ENCODE data around the gene RPL5. TPM values are rescaled to one million over a fixed set of nuclear protein-coding genes. Genes with fewer than 3 reads are reported as not detected.

The RPL5 gene
- total and polyA plus RNA-seq, 2 of the 4 experiments (the other 2 are of a cell fraction) = 1,406 to 1,679 TPM

DNA sequence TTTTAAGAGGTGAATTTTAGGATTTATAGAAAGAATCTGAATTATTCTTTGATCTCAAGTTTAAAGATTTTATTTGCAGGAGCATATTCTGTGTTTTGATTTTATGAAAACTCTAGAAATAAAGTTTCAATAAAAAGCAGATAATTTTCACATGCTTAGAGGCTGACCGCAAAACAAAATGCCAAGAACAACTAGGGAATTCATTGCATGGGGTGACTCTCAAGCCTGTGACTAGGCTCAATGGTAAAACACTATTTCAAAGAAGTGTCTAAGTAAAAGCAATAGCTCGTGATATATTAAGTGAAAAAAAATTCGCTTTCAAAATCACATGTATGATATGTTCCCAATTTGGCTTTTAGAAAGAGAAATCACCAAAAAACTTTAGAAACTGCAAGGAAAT lies 49.6 kb downstream of the RPL5 start:
- Histone ChIP-seq H2AK5ac (ENCODE audit: low read depth, low read length) (no peak overlapping the region), H2BK5ac (ENCODE audit: low read depth, low read length, poor library complexity, severe bottlenecking) (no peak overlapping the region), H2BK15ac (ENCODE audit: low read depth, low read length) (no peak overlapping the region), H3K27me3 (ENCODE audit: control insufficient read depth, insufficient read depth, low read length) (no peaks in the 10 kb centered on the region), H3K4ac (ENCODE audit: low read depth, low read length) (no peak overlapping the region), H3K27ac (ENCODE audit: insufficient read depth, low read length) (no peak overlapping the region), H2AK9ac (replicated peaks; ENCODE audit: low read depth, low read length, poor library complexity) (no peak overlapping the region), H3K9me1 (ENCODE audit: insufficient read depth, low read length) (peaks cover 4% of the 10 kb centered on the region; the same call in 1 of the 2 replicates), H2BK120ac (ENCODE audit: low read depth, low read length) (no peak overlapping the region), H3K56ac (ENCODE audit: extremely low read depth, insufficient read depth, low read length) (no peak overlapping the region), H2BK20ac (ENCODE audit: low read depth, low read length) (no peak overlapping the region), H3K4me3 (ENCODE audit: insufficient read depth, low read depth, low read length) (no peak overlapping the region), H4K20me1 (ENCODE audit: insufficient read depth, low read length) (0 out of 2 replicates have a peak, but pooled peaks cover 3% of the 10 kb centered on the region), H3K23ac (ENCODE audit: low read depth, low read length) (no peak overlapping the region), H3K79me1 (ENCODE audit: low read depth in 1 of 2, low read length in 2 of 2) (peaks cover 0 to 7% of the 10 kb centered on the region in 2 experiments; a peak in 2 of 4 replicates), H3K14ac (replicated peaks; ENCODE audit: low read depth, low read length) (no peak overlapping the region), H4K91ac (ENCODE audit: insufficient read depth, low read depth, low read length) (no peak overlapping the region), H3K4me2 (ENCODE audit: low read depth, low read length) (no peak overlapping the region), H3K9me3 (ENCODE audit: control insufficient read depth, insufficient read depth, low read length) (no peaks in the 10 kb centered on the region), H2AFZ (replicated peaks; ENCODE audit: low read length, poor library complexity) (no peak overlapping the region), H4K8ac (ENCODE audit: low read depth in 2 of 2, low read length in 2 of 2) (no peak overlapping the region), H4K5ac (ENCODE audit: low read depth, low read length) (no peak overlapping the region), H3K9ac (ENCODE audit: low read depth, low read length) (no peak overlapping the region), H3K36me3 (ENCODE audit: control insufficient read depth, insufficient read depth, low read length) (no peaks in the 10 kb centered on the region), H3K4me1 (ENCODE audit: control insufficient read depth, insufficient read depth, low read length) (no peaks in the 10 kb centered on the region), H3K18ac (ENCODE audit: low read depth, low read length) (no peak overlapping the region)
- CTCF ChIA-PET = interaction anchor here (0.6 kb wide), 1 partner anchor 361 kb away, joined by 3 read pairs; no protein-coding TSS in a partner anchor
- no peak for DNase-seq
- no peak for TF ChIP-seq BHLHE40 (IDR thresholded peaks at IDR 0.05; ENCODE audit: low read depth, low read length)
- TF ChIP-seq, protein P1, sequence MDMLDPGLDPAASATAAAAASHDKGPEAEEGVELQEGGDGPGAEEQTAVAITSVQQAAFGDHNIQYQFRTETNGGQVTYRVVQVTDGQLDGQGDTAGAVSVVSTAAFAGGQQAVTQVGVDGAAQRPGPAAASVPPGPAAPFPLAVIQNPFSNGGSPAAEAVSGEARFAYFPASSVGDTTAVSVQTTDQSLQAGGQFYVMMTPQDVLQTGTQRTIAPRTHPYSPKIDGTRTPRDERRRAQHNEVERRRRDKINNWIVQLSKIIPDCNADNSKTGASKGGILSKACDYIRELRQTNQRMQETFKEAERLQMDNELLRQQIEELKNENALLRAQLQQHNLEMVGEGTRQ (IDR thresholded peaks at IDR 0.05; ENCODE audit: low read depth, low read length) = no peak
- no peak for TF ChIP-seq CEBPB (IDR thresholded peaks at IDR 0.05; ENCODE audit: low read depth, low read length)
- TF ChIP-seq MXI1 (IDR thresholded peaks at IDR 0.05; ENCODE audit: borderline replicate concordance, low read depth, low read length) = no peak
- TF ChIP-seq FOS (IDR thresholded peaks at IDR 0.05; ENCODE audit: low read depth, low read length) = no peak
- TF ChIP-seq POLR2A (IDR thresholded peaks at IDR 0.05; ENCODE audit: low read depth, low read length) = no peak
- no peak for TF ChIP-seq MAZ (IDR thresholded peaks at IDR 0.05; ENCODE audit: borderline replicate concordance, low read depth, low read length)
- no peak for TF ChIP-seq CHD1 (IDR thresholded peaks at IDR 0.05; ENCODE audit: low read depth, low read length)
- TF ChIP-seq, protein P2, sequence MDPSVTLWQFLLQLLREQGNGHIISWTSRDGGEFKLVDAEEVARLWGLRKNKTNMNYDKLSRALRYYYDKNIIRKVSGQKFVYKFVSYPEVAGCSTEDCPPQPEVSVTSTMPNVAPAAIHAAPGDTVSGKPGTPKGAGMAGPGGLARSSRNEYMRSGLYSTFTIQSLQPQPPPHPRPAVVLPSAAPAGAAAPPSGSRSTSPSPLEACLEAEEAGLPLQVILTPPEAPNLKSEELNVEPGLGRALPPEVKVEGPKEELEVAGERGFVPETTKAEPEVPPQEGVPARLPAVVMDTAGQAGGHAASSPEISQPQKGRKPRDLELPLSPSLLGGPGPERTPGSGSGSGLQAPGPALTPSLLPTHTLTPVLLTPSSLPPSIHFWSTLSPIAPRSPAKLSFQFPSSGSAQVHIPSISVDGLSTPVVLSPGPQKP (IDR thresholded peaks at IDR 0.05; ENCODE audit: borderline replicate concordance, low read depth, low read length) = no peak
- TF ChIP-seq, protein P3, sequence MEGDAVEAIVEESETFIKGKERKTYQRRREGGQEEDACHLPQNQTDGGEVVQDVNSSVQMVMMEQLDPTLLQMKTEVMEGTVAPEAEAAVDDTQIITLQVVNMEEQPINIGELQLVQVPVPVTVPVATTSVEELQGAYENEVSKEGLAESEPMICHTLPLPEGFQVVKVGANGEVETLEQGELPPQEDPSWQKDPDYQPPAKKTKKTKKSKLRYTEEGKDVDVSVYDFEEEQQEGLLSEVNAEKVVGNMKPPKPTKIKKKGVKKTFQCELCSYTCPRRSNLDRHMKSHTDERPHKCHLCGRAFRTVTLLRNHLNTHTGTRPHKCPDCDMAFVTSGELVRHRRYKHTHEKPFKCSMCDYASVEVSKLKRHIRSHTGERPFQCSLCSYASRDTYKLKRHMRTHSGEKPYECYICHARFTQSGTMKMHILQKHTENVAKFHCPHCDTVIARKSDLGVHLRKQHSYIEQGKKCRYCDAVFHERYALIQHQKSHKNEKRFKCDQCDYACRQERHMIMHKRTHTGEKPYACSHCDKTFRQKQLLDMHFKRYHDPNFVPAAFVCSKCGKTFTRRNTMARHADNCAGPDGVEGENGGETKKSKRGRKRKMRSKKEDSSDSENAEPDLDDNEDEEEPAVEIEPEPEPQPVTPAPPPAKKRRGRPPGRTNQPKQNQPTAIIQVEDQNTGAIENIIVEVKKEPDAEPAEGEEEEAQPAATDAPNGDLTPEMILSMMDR (conservative IDR thresholded peaks at IDR 0.05; ENCODE audit: low read depth, low read length) = no peak
- TF ChIP-seq RFX5 (IDR thresholded peaks at IDR 0.05; ENCODE audit: low read depth, low read length) = no peak
- TF ChIP-seq NFE2L2 (IDR thresholded peaks at IDR 0.05; ENCODE audit: low read depth, low read length) = no peak
- no peak for TF ChIP-seq RCOR1 (IDR thresholded peaks at IDR 0.05; ENCODE audit: insufficient replicate concordance, low read length)
- no TSS peak for BruUV-seq (replicated peaks)
- POLR2A ChIA-PET (ENCODE audit: unreplicated experiment) = no interaction called here
- intact Hi-C loops (cut with micrococcal nuclease) (no loop called here), in situ Hi-C loops (cut with MboI; ENCODE audit: low sequenced_read_pairs) (no loop called here), dilution Hi-C loops (cut with HindIII; ENCODE audit: low sequenced_read_pairs, unreplicated experiment) (no loop called here)
- no CpG with 5 or more reads among the region's 3 CpGs for WGBS, 2 experiments (ENCODE audit: extremely low coverage in 2 of 2, insufficient read length in 1 of 2)
- ATAC-seq (ENCODE audit: low read depth) = no peak

All from IMR-90 (cell line).